Stimulated activated naive CD8-positive, alpha-beta T cell treated with anti-CD3 and anti-CD28 coated beads, Interleukin-15, Interleukin-2, amounts not matched to agents 100 ng/mL and 50 ng/mL, for 24 hours (primary cell): ENCODE results near the gene CELSR2.

Experiments used
- H3K27ac Mint-ChIP-seq: one replicate; pipeline ENCODE4 v1.8.0; 2021; ENCODE audit warnings: mild to moderate bottlenecking, mixed read lengths
- H3K27me3 Mint-ChIP-seq: one replicate; pipeline ENCODE4 v1.8.0; 2021; ENCODE audit warnings: mixed read lengths
- H3K36me3 Mint-ChIP-seq: one replicate; pipeline ENCODE4 v1.8.0; 2021; ENCODE audit warnings: low read depth, mixed read lengths
- H3K4me1 Mint-ChIP-seq: one replicate; pipeline ENCODE4 v1.8.0; 2021; ENCODE audit warnings: low read depth, mixed read lengths
- H3K4me3 Mint-ChIP-seq: one replicate; pipeline ENCODE4 v1.8.0; 2021; ENCODE audit warnings: mild to moderate bottlenecking, mixed read lengths
- H3K9me3 Mint-ChIP-seq: one replicate; pipeline ENCODE4 v1.8.0; 2021; ENCODE audit warnings: mixed read lengths

Gene CELSR2

GRCh38 chr1:109252167-109252892 lies 3.0 kb downstream of the CELSR2 start:
- Mint-ChIP-seq H3K36me3 (no peaks in the 10 kb centered on the region), H3K4me1 (peaks cover 5% of the 10 kb centered on the region), H3K27me3 (peaks cover 4% of the 10 kb centered on the region), H3K9me3 (no peaks in the 10 kb centered on the region), H3K4me3 (no peak overlapping the region), H3K27ac (no peak overlapping the region)

GRCh38 chr1:109252893-109253802 lies 3.8 kb downstream of the CELSR2 start:
- Mint-ChIP-seq H3K27me3 (peaks cover 4% of the 10 kb centered on the region), H3K36me3 (no peaks in the 10 kb centered on the region), H3K4me1 (peaks cover 5% of the 10 kb centered on the region), H3K27ac (no peak overlapping the region), H3K4me3 (no peak overlapping the region), H3K9me3 (no peaks in the 10 kb centered on the region)

GRCh38 chr1:109253803-109254620 lies 4.7 kb downstream of the CELSR2 start:
- Mint-ChIP-seq H3K36me3 (no peaks in the 10 kb centered on the region), H3K27me3 (peaks cover 4% of the 10 kb centered on the region), H3K4me1 (peaks cover 3% of the 10 kb centered on the region), H3K27ac (no peak overlapping the region), H3K9me3 (no peaks in the 10 kb centered on the region), H3K4me3 (no peak overlapping the region)

- H3K4me3 Mint-ChIP-seq: no peak overlapping the region
- H3K9me3 Mint-ChIP-seq: no peaks in the 10 kb centered on the region
- no peaks in the 10 kb centered on the region for H3K4me1 Mint-ChIP-seq
- peaks cover 4% of the 10 kb centered on the region for H3K27me3 Mint-ChIP-seq
- H3K27ac Mint-ChIP-seq: no peak overlapping the region
- no peaks in the 10 kb centered on the region for H3K36me3 Mint-ChIP-seq
Measured at GRCh38 chr1:109254621-109255096, 5.3 kb downstream of the CELSR2 start.

GRCh38 chr1:109255097-109255651 lies 5.8 kb downstream of the CELSR2 start:
- Mint-ChIP-seq H3K4me1 (no peaks in the 10 kb centered on the region), H3K27me3 (peaks cover 4% of the 10 kb centered on the region), H3K27ac (no peak overlapping the region), H3K4me3 (no peak overlapping the region), H3K36me3 (no peaks in the 10 kb centered on the region), H3K9me3 (no peaks in the 10 kb centered on the region)

GRCh38 chr1:109255678-109256077 lies 6.3 kb downstream of the CELSR2 start:
- H3K36me3 Mint-ChIP-seq: no peaks in the 10 kb centered on the region
- H3K27ac Mint-ChIP-seq: no peak overlapping the region
- no peaks in the 10 kb centered on the region for H3K9me3 Mint-ChIP-seq
- peaks cover 3% of the 10 kb centered on the region for H3K27me3 Mint-ChIP-seq
- no peak overlapping the region for H3K4me3 Mint-ChIP-seq
- H3K4me1 Mint-ChIP-seq: no peaks in the 10 kb centered on the region

GRCh38 chr1:109256085-109256484 lies 6.7 kb downstream of the CELSR2 start:
- no peaks in the 10 kb centered on the region for H3K36me3 Mint-ChIP-seq
- H3K4me3 Mint-ChIP-seq: no peak overlapping the region
- H3K27me3 Mint-ChIP-seq: no peaks in the 10 kb centered on the region
- H3K4me1 Mint-ChIP-seq: no peaks in the 10 kb centered on the region
- H3K27ac Mint-ChIP-seq: no peak overlapping the region
- no peaks in the 10 kb centered on the region for H3K9me3 Mint-ChIP-seq

- H3K9me3 Mint-ChIP-seq: no peaks in the 10 kb centered on the region
- no peaks in the 10 kb centered on the region for H3K36me3 Mint-ChIP-seq
- H3K27me3 Mint-ChIP-seq: no peaks in the 10 kb centered on the region
- H3K4me3 Mint-ChIP-seq: no peak overlapping the region
- no peak overlapping the region for H3K27ac Mint-ChIP-seq
- H3K4me1 Mint-ChIP-seq: no peaks in the 10 kb centered on the region
Measured at GRCh38 chr1:109256971-109257681, 7.8 kb downstream of the CELSR2 start.

GRCh38 chr1:109257682-109258421 lies 8.5 kb downstream of the CELSR2 start:
- H3K4me3 Mint-ChIP-seq: no peak overlapping the region
- H3K9me3 Mint-ChIP-seq: no peaks in the 10 kb centered on the region
- no peak overlapping the region for H3K27ac Mint-ChIP-seq
- no peaks in the 10 kb centered on the region for H3K27me3 Mint-ChIP-seq
- no peaks in the 10 kb centered on the region for H3K4me1 Mint-ChIP-seq
- H3K36me3 Mint-ChIP-seq: no peaks in the 10 kb centered on the region

- Mint-ChIP-seq H3K9me3 (no peaks in the 10 kb centered on the region), H3K27ac (no peak overlapping the region), H3K4me1 (no peaks in the 10 kb centered on the region), H3K4me3 (no peak overlapping the region), H3K36me3 (no peaks in the 10 kb centered on the region), H3K27me3 (no peaks in the 10 kb centered on the region)
Measured at GRCh38 chr1:109258481-109259466, 9.4 kb downstream of the CELSR2 start.

- Mint-ChIP-seq H3K4me1 (no peaks in the 10 kb centered on the region), H3K9me3 (no peaks in the 10 kb centered on the region), H3K36me3 (no peaks in the 10 kb centered on the region), H3K27me3 (no peaks in the 10 kb centered on the region), H3K4me3 (no peak overlapping the region), H3K27ac (no peak overlapping the region)
Measured at GRCh38 chr1:109259674-109260557, 10.6 kb downstream of the CELSR2 start.

- Mint-ChIP-seq H3K4me1 (no peaks in the 10 kb centered on the region), H3K27me3 (no peaks in the 10 kb centered on the region), H3K36me3 (no peaks in the 10 kb centered on the region), H3K27ac (no peak overlapping the region), H3K4me3 (no peak overlapping the region), H3K9me3 (no peaks in the 10 kb centered on the region)
Measured at GRCh38 chr1:109261006-109261405, 11.7 kb downstream of the CELSR2 start.
